ENCODE measurements around the gene PCGF5. TPM values are rescaled to one million over a fixed set of nuclear protein-coding genes. Genes with fewer than 3 reads are reported as not detected.

The PCGF5 gene
- total RNA-seq, 1 donor from 2014 or later = 39.8 TPM

DNA sequence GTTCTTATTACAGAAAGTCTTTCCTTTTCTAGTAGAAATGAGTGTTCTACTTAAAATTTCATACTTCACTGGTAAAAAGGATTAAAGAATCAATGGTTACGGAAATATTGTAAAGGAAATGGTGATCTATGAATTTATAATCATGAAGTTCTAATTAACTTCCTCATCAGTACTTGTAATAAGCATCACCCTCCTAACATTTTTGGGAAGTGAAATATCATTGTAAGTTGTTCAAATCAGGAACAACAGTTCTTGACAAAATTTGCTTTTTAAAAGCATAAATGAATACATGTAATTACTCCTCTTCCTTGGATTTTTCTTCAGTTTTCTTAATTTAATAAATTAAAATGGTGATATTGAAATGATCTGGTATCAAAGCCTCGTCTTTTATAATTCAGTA lies 5.6 kb upstream of the PCGF5 start:
- DNase-seq (ENCODE audit: low spot score in 2 of 2) = no peak
- no peaks in the 10 kb centered on the region for H3K27me3 ChIP-seq
- no peak overlapping the region for H3K4me3 ChIP-seq
- H3K36me3 ChIP-seq = no peaks in the 10 kb centered on the region
- no peak for TF ChIP-seq CTCF (IDR thresholded peaks at IDR 0.05)
- H3K27ac ChIP-seq = no peak overlapping the region
- intact Hi-C loops (cut with DNase I) = no loop called here
- H3K4me1 ChIP-seq = peaks cover 0 to 15% of the 10 kb centered on the region in 2 donors
- H3K9me3 ChIP-seq = no peaks in the 10 kb centered on the region

- no peaks in the 10 kb centered on the region for H3K36me3 ChIP-seq
- H3K4me3 ChIP-seq = no peak overlapping the region
- no peaks in the 10 kb centered on the region for H3K9me3 ChIP-seq
- no peak for TF ChIP-seq CTCF (IDR thresholded peaks at IDR 0.05)
- intact Hi-C loops (cut with DNase I) = no loop called here
- DNase-seq (ENCODE audit: low spot score in 2 of 2) = no peak
- peaks cover 0 to 19% of the 10 kb centered on the region in 2 donors for H3K4me1 ChIP-seq
- no peak overlapping the region for H3K27ac ChIP-seq
- no peaks in the 10 kb centered on the region for H3K27me3 ChIP-seq
Measured at GRCh38 chr10:91215384-91215783, 5.1 kb upstream of the PCGF5 start.

DNA sequence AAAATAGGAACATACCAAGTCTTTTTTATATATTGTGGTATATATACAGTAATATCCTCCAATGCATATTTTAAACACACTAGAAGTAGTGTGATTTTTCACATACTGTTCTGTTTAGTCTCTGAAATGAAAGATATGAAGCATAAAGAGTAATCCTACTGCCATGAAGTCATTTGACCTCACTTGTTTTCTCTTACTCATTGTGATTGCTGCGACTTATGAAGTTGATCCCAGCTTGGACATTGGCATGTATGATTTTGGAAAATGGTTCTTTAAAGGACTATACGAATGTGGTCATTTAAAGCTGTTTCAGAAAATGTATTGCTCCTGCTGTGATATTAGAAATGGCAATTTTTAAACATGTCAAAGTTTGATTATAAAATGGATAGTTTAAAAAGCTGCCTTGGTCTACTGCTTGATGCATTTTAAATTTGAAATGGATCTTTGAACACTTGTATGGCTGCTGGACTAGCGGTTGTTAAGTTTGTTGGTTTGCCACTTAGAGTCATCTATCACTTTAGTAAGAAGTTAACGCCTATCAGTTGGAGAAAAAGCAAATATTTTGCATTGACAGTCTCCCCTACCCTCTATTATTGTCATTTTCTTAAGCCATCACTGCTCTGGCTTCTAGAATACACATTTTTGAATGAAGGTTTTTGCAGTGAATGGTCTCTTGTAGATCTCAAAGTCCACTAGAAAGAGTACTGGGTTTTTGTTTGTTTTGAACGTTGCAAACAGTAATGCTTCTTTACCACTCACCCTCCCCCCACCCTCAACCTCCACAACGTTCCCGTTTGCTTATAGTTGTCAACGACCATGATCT lies 881 bp upstream of the PCGF5 start:
- intact Hi-C loops (cut with DNase I) = loop anchor here (1.0 to 2.0 kb wide), 3 partner anchors 25 to 55 kb away; no protein-coding TSS in a partner anchor
- Histone ChIP-seq H3K9me3 (no peaks in the 10 kb centered on the region), H3K27ac (peak overlapping the region; percentile 60 to 99), H3K4me3 (peak overlapping the region in 1 of 2 donors; percentile 100), H3K36me3 (no peaks in the 10 kb centered on the region), H3K4me1 (peaks cover 8 to 27% of the 10 kb centered on the region in 2 donors), H3K27me3 (no peaks in the 10 kb centered on the region)
- no peak for TF ChIP-seq CTCF (IDR thresholded peaks at IDR 0.05)
- no peak for DNase-seq (ENCODE audit: low spot score in 2 of 2)

DNA sequence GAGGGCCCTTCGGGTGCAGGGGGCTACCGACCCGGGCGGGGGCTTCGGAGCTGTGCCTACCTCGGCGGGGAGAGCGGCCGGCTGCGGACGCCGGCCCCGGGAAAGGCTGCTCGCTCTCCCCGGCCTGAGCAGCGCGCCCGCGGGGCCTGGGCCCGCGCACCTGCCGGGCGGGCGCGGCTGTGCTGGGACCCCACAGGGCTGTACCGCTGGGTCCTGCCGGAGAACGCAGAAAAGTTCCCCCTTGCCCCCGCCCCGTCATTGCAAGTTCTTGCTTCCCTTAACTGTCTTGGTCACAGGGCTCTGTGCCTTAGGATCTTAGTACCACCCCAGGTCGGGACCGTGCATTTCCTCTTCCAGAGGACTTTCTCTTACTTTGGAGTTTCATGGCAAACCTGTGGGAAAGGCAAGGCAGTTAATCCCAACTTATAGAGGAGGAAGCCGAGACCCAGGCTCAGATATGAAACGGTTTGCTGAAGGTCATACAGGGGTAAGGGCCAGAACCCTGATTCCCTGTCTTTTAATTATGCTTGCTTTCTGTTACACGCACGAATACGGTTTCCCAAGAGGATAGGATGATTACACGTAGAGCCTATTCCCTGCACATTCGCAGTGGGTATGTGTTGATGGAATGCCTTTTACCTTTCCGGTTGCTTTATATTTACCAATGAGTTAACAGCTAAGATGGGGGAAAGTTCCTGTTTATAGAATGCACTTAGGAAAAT lies 652 bp downstream of the PCGF5 start:
- peak in 1 of 2 donors; percentile 65 for DNase-seq (ENCODE audit: low spot score in 2 of 2)
- intact Hi-C loops (cut with DNase I) = loop anchor here (1.0 to 2.0 kb wide), 3 partner anchors 24 to 57 kb away; no protein-coding TSS in a partner anchor
- H3K9me3 ChIP-seq = no peaks in the 10 kb centered on the region
- H3K4me1 ChIP-seq = peaks cover 8 to 31% of the 10 kb centered on the region in 2 donors
- no peaks in the 10 kb centered on the region for H3K27me3 ChIP-seq
- H3K27ac ChIP-seq = peak overlapping the region; percentile 88 to 99
- no peak for TF ChIP-seq CTCF (IDR thresholded peaks at IDR 0.05)
- peaks cover 0 to 6% of the 10 kb centered on the region in 2 donors for H3K36me3 ChIP-seq
- H3K4me3 ChIP-seq = peak overlapping the region; percentile 75 to 100

DNA sequence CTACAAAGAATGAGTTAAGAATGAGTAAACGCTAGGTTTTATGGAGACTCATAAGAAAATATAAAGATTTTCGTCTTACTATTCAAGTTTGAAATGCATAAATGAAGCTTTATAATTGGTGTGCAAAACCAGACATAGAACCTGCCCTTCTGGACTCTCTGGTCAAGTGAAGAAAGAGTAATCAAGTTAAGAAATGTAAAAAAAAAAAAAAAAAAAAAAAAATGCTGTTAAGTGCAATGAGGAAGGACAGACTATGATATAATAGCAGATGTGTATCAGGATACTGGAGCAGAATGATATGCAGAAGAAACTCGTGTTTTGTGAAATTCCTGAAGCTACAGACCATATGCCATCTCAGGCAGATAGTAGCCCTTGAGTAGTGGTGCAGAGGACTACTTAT lies 5.6 kb downstream of the PCGF5 start:
- Histone ChIP-seq H3K4me3 (no peak overlapping the region), H3K27me3 (no peaks in the 10 kb centered on the region), H3K36me3 (peaks cover 6 to 10% of the 10 kb centered on the region in 2 donors), H3K9me3 (no peaks in the 10 kb centered on the region), H3K27ac (no peak overlapping the region), H3K4me1 (peaks cover 8 to 42% of the 10 kb centered on the region in 2 donors)
- intact Hi-C loops (cut with DNase I) = no loop called here
- TF ChIP-seq CTCF (IDR thresholded peaks at IDR 0.05) = no peak
- DNase-seq (ENCODE audit: low spot score in 2 of 2) = no peak
